ENCODE data around the gene PDCD6IP. TPM values are rescaled to one million over a fixed set of nuclear protein-coding genes. Genes with fewer than 3 reads are reported as not detected.
A peak's percentile ranks its signal among the peaks of the same experiment; 100 is the strongest.

PDCD6IP gene
- total and polyA plus RNA-seq, 2 experiments from 2014 or later = 60.5 to 103 TPM

DNA sequence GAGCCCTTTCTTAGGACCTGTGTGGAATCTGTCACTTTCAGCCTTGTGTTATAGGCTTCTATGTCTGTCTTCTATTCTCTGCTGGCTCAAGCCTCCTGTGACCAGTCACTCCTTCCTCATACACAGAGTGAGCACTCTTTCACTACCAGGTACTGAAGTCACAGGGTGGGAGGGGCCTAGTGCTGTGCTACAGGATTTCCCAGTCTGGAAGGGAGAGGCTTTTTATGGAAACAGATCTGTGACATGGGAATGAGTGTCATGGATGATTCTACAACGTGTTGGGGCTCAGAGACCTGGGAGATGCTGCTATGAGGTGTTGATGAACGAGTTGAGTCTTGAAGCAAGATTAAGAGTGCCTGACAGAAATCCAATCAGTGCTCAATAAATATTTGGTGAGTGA, 100.5 kb downstream of the PDCD6IP start:
- Histone ChIP-seq H3K36me3 (no peaks in the 10 kb centered on the region), H3K27me3 (no peaks in the 10 kb centered on the region), H3K27ac (no peak overlapping the region), H3K4me1 (ENCODE audit: low read depth) (peaks cover 6% of the 10 kb centered on the region), H3K4me3 (no peak overlapping the region), H3K9me3 (ENCODE audit: low read depth) (no peaks in the 10 kb centered on the region)
- no peak for DNase-seq (ENCODE audit: low read depth in 1 of 2, low spot score in 1 of 2)
- TF ChIP-seq, protein P1, sequence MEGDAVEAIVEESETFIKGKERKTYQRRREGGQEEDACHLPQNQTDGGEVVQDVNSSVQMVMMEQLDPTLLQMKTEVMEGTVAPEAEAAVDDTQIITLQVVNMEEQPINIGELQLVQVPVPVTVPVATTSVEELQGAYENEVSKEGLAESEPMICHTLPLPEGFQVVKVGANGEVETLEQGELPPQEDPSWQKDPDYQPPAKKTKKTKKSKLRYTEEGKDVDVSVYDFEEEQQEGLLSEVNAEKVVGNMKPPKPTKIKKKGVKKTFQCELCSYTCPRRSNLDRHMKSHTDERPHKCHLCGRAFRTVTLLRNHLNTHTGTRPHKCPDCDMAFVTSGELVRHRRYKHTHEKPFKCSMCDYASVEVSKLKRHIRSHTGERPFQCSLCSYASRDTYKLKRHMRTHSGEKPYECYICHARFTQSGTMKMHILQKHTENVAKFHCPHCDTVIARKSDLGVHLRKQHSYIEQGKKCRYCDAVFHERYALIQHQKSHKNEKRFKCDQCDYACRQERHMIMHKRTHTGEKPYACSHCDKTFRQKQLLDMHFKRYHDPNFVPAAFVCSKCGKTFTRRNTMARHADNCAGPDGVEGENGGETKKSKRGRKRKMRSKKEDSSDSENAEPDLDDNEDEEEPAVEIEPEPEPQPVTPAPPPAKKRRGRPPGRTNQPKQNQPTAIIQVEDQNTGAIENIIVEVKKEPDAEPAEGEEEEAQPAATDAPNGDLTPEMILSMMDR (IDR thresholded peaks at IDR 0.05; ENCODE audit: low read depth, low read length) = no peak

DNA sequence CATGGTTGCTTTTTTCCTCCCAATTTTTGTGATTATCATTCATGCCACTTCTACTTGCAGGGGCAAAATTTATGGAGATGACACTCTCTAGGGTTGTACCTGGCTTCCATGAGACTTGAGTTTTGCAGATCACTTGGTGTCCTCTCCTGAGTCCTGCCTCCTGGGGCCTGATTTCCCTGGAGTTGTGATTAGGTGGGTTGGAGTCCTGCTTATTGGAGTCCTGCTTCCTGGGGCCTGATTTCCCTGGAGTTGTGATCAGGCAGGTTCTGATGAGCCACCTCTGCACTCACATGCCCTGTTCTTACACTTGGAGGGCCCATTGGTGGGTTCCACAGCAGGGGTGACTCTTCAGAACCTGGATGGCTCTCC, 102.0 kb downstream of the PDCD6IP start:
- H3K4me1 ChIP-seq (ENCODE audit: low read depth) = peaks cover 4% of the 10 kb centered on the region

DNA sequence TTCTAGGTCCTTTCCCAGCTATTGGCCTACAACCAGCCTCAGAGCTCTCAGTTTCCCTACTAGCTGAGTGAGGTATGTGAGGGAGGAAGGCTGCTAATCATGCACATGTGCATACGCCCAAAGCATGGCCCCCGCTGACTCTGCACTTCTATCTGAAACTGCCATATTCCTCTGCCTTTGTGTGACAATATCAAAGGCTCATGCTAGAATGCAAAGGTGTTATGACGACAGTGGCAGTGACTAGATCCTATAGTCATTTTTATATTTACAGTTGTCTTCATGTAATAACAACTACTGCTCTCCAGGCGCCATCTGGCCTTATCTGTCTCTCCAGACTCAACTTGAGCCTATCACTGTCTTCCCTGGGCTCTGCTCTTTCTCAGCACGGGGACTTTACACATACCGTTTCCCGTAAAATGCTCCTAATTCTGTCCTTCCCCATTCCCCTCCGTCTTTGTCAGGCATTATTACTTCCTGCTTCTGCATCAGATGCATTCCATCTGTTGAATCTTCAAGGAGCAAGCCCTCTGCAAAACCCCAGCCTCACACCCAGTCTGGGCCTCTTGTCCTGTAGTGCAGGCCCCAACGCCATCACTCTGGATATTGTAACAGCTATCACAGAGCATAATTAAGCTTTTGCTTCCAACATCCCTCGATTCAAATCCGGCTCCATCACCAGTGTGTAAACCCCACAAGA, 102.5 kb downstream of the PDCD6IP start:
- TF ChIP-seq, protein P1 (IDR thresholded peaks at IDR 0.05; ENCODE audit: low read depth, low read length) = no peak

More for the DNA sequence above, 102.0 kb downstream of the PDCD6IP start:
- Histone ChIP-seq H3K9me3 (ENCODE audit: low read depth) (no peaks in the 10 kb centered on the region), H3K4me3 (no peak overlapping the region), H3K27ac (no peak overlapping the region), H3K36me3 (no peaks in the 10 kb centered on the region), H3K27me3 (no peaks in the 10 kb centered on the region)
- DNase-seq (ENCODE audit: low read depth in 1 of 2, low spot score in 1 of 2) = no peak
- TF ChIP-seq, protein P1 (IDR thresholded peaks at IDR 0.05; ENCODE audit: low read depth, low read length) = no peak

DNA sequence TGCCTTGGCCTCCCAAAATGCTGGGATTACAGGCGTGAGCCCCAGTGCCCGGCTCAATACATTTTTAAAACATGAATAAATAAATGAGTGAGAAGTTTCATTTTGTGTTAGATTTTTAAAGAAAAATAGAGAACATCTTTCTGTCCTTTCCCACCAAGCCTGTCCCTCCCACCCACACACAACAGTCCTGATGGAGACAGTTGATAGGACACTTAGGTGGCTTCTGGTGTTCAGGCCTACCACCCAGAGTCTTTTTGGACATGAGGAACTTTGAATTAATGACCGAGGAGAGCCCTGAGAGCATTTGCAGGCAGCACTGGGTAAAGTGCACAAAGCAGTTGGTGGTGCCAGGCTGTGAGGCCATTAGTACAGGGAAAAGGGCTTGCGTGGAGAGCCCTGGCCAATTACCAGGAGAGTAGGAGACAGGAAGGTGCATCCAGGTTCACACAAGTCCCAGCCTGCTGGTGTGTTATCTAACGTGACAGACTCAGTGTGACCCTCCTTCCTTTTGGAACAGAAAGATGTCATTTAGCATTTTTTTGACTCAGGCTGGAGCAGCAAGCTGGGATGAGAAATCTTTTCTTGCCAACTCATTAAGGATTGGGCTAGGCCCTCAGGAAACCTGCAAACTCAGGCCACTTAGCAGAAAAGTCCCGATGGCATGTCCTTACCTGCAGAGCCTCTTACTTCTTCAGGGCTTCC, 103.6 kb downstream of the PDCD6IP start:
- Histone ChIP-seq H3K4me3 (no peak overlapping the region), H3K36me3 (no peaks in the 10 kb centered on the region), H3K27ac (no peak overlapping the region), H3K9me3 (ENCODE audit: low read depth) (no peaks in the 10 kb centered on the region), H3K27me3 (no peaks in the 10 kb centered on the region), H3K4me1 (ENCODE audit: low read depth) (no peaks in the 10 kb centered on the region)
- TF ChIP-seq, protein P1 (IDR thresholded peaks at IDR 0.05; ENCODE audit: low read depth, low read length) = no peak
- no peak for DNase-seq (ENCODE audit: low read depth in 1 of 2, low spot score in 1 of 2)

More for the DNA sequence above, 102.5 kb downstream of the PDCD6IP start:
- H3K9me3 ChIP-seq (ENCODE audit: low read depth) = no peaks in the 10 kb centered on the region
- H3K4me3 ChIP-seq = no peak overlapping the region
- DNase-seq (ENCODE audit: low read depth in 1 of 2, low spot score in 1 of 2) = peak in 1 of 2 donors; percentile 33
- H3K36me3 ChIP-seq = no peaks in the 10 kb centered on the region
- H3K27ac ChIP-seq = no peak overlapping the region
- no peaks in the 10 kb centered on the region for H3K27me3 ChIP-seq
- H3K4me1 ChIP-seq (ENCODE audit: low read depth) = no peaks in the 10 kb centered on the region

DNA sequence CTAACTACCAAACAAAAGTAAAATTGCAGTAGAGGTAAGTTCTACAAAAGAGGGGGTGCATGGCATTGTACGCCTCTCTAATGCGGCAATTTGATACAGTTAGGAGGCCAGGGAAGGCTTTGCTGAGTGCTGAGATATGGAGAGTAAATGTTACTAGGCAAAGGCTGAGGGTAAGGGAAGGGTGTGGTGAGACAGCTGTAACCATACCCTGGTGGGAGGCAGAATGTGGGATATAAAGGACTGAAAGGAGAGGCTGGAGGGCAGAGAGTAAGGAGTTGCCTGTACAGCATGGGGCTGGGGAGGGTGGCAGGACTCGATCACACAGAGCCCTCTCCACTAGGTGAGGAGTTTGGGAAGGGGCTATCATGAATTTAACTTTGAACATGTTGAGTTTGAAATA, 106.3 kb downstream of the PDCD6IP start:
- TF ChIP-seq, protein P1 (IDR thresholded peaks at IDR 0.05; ENCODE audit: low read depth, low read length) = no peak
- no peak overlapping the region for H3K27ac ChIP-seq

More for the DNA sequence above, 106.3 kb downstream of the PDCD6IP start:
- no peak overlapping the region for H3K4me3 ChIP-seq
- no peaks in the 10 kb centered on the region for H3K36me3 ChIP-seq
- no peaks in the 10 kb centered on the region for H3K27me3 ChIP-seq
- H3K9me3 ChIP-seq (ENCODE audit: low read depth) = no peaks in the 10 kb centered on the region
- peaks cover 13% of the 10 kb centered on the region for H3K4me1 ChIP-seq (ENCODE audit: low read depth)
- no peak for DNase-seq (ENCODE audit: low read depth in 1 of 2, low spot score in 1 of 2)
